Muscle of leg (tissue), 16 donors: ENCODE results near the gene EIF3CL. TPM values are rescaled to one million over a fixed set of nuclear protein-coding genes. Genes with fewer than 3 reads are reported as not detected.
"Not testable (repeated sequence)": the region's sequence is repeated elsewhere in the genome, so short reads cannot be mapped to it uniquely, and the experiment has no call there.

ENCODE experiments used
- DNase-seq: peaks from one replicate; pipeline ENCODE4 v3.0.0; 2013
- H3K27ac ChIP-seq: one replicate; pipeline ENCODE4 v1.5.1; 2013; ENCODE audit warnings: mild to moderate bottlenecking, low read length, control low read depth
- H3K27me3 ChIP-seq: one replicate; pipeline ENCODE4 v1.6.1; 2013; ENCODE audit warnings: low read length; ENCODE audit not compliant: control insufficient read depth, insufficient read depth
- H3K36me3 ChIP-seq: one replicate; pipeline ENCODE4 v1.6.1; 2013; ENCODE audit warnings: low read length; ENCODE audit not compliant: control insufficient read depth, insufficient read depth
- H3K4me1 ChIP-seq: one replicate; pipeline ENCODE4 v1.6.1; 2013; ENCODE audit warnings: low read length; ENCODE audit not compliant: control insufficient read depth, insufficient read depth
- H3K4me3 ChIP-seq: one replicate; pipeline ENCODE4 v1.5.1; 2013; ENCODE audit warnings: low read length, control low read depth
- H3K9me3 ChIP-seq: replicated peaks from 2 replicates; pipeline ENCODE4 v1.6.1; 2013; ENCODE audit warnings: low read depth, low read length; ENCODE audit not compliant: control insufficient read depth
- WGBS: methylation state at CpG from one replicate; pipeline ENCODE4 v1.1.5; 2013; ENCODE audit warnings: missing lambda C conversion rate; ENCODE audit not compliant: insufficient coverage; 5-methylcytosine and 5-hydroxymethylcytosine counted together
- long read RNA-seq, 11 donors: transcript quantifications; one replicate each; lab custom pipeline, GENCODE V29; 2026
- polyA plus RNA-seq, 8 donors: library from polyadenylated mRNA; unstranded; fragments of 120-200 nt; gene quantifications; one replicate each; pipeline versions ENCODE4 v1.2.1 to v1.2.3, GENCODE V29; 2013; ENCODE audit warnings: inconsistent platforms in 1 of 8, low replicate concordance in 1 of 8; ENCODE audit not compliant: insufficient read length in 8 of 8, insufficient read depth in 1 of 8
- total RNA-seq: library from RNA; stranded (reverse); fragments of 120-200 nt; gene quantifications from one replicate; pipeline ENCODE4 v1.2.4, GENCODE V29; 2013

The EIF3CL gene, protein sequence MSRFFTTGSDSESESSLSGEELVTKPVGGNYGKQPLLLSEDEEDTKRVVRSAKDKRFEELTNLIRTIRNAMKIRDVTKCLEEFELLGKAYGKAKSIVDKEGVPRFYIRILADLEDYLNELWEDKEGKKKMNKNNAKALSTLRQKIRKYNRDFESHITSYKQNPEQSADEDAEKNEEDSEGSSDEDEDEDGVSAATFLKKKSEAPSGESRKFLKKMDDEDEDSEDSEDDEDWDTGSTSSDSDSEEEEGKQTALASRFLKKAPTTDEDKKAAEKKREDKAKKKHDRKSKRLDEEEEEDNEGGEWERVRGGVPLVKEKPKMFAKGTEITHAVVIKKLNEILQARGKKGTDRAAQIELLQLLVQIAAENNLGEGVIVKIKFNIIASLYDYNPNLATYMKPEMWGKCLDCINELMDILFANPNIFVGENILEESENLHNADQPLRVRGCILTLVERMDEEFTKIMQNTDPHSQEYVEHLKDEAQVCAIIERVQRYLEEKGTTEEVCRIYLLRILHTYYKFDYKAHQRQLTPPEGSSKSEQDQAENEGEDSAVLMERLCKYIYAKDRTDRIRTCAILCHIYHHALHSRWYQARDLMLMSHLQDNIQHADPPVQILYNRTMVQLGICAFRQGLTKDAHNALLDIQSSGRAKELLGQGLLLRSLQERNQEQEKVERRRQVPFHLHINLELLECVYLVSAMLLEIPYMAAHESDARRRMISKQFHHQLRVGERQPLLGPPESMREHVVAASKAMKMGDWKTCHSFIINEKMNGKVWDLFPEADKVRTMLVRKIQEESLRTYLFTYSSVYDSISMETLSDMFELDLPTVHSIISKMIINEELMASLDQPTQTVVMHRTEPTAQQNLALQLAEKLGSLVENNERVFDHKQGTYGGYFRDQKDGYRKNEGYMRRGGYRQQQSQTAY
- total RNA-seq: 60.2 TPM
- 100 to 1,000 TPM in 1 of 8 donors, 10 to 100 TPM in 7; 42.2 to 119 (median 71.1) TPM for polyA plus RNA-seq
- long read RNA-seq, donor 1, partial matches to known transcripts: 30 of 45 reads
- long read RNA-seq, donor 1, other reads (novel, unspliced or antisense): 15 of 45 reads
- long read RNA-seq, donor 2: 0 reads
- long read RNA-seq, donor 3, transcript EIF3CL-201 (21 exons, 3,085 nt): major isoform, 15 of 388 reads
- long read RNA-seq, donor 3, partial matches to known transcripts: 258 of 388 reads
- long read RNA-seq, donor 3, other reads (novel, unspliced or antisense): 115 of 388 reads
- long read RNA-seq, donor 4, partial matches to known transcripts: 148 of 175 reads
- long read RNA-seq, donor 4, other reads (novel, unspliced or antisense): 21 of 175 reads
- long read RNA-seq, donor 5, transcript EIF3CL-201 (21 exons, 3,085 nt): major isoform, 13 of 500 reads
- long read RNA-seq, donor 5, partial matches to known transcripts: 346 of 500 reads
- long read RNA-seq, donor 5, other reads (novel, unspliced or antisense): 140 of 500 reads
- long read RNA-seq, donor 6, transcript EIF3CL-201 (21 exons, 3,085 nt): major isoform, 10 of 45 reads
- long read RNA-seq, donor 6, partial matches to known transcripts: 35 of 45 reads
- long read RNA-seq, donor 6, other reads (novel, unspliced or antisense): 0 of 45 reads
- long read RNA-seq, donor 7, partial matches to known transcripts: 183 of 222 reads
- long read RNA-seq, donor 7, other reads (novel, unspliced or antisense): 37 of 222 reads
- long read RNA-seq, donor 8, transcript EIF3CL-201 (21 exons, 3,085 nt): major isoform, 5 of 210 reads
- long read RNA-seq, donor 8, partial matches to known transcripts: 184 of 210 reads
- long read RNA-seq, donor 8, other reads (novel, unspliced or antisense): 21 of 210 reads
- long read RNA-seq, donor 9, partial matches to known transcripts: 261 of 301 reads
- long read RNA-seq, donor 9, other reads (novel, unspliced or antisense): 37 of 301 reads
- long read RNA-seq, donor 10, transcript EIF3CL-201 (21 exons, 3,085 nt): major isoform, 7 of 286 reads
- long read RNA-seq, donor 10, partial matches to known transcripts: 254 of 286 reads
- long read RNA-seq, donor 10, other reads (novel, unspliced or antisense): 24 of 286 reads
- long read RNA-seq, donor 11, partial matches to known transcripts: 342 of 411 reads
- long read RNA-seq, donor 11, other reads (novel, unspliced or antisense): 65 of 411 reads

DNA sequence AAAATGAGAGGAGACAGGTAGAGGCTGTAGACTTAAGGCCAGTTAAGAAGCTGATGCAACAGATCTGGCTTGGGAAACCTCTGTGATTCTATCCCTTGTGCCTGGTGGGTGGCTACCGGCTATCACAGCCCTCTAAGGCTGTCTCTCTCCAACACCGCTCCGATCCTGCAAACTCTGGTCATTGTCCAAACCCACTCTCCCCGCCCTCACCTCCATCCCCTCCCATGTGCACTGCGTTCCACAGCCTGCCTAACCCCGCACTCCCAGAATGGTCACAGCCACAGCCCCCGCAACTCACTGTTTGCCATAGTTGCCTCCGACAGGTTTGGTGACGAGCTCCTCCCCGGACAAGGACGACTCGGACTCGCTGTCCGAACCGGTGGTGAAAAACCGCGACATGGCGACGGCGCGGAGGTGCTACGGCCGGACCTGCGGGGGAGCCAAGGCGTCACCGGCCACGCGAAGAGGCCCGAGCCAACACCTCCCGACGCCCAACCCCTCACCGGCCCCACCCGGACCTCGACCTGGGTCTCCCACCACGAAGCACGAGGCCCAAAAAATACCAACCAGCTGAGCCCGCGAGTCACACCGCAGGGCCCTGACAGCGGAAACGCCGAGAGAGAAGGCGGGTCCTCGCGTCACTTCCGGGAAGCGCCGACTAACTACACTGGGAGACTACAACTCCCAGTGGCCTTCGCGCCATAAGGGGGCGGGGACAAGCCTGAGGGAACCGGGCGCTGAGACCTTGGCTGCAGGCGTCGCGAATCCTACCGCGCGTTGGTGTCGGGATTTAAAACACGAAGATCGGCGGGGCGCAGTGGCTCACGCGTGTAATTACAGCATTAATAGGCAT is at the start of gene EIF3CL:
EIF3CL (minus strand) TSS at position 622 of the 853 bp plus-strand sequence; CDS start at position 399, 223 bp downstream.
- no CpG with 5 or more reads among the region's 66 CpGs for WGBS
- not testable (repeated sequence) for DNase-seq, H3K27ac ChIP-seq, H3K27me3 ChIP-seq, H3K36me3 ChIP-seq, H3K4me3 ChIP-seq, H3K4me1 ChIP-seq, H3K9me3 ChIP-seq

DNA sequence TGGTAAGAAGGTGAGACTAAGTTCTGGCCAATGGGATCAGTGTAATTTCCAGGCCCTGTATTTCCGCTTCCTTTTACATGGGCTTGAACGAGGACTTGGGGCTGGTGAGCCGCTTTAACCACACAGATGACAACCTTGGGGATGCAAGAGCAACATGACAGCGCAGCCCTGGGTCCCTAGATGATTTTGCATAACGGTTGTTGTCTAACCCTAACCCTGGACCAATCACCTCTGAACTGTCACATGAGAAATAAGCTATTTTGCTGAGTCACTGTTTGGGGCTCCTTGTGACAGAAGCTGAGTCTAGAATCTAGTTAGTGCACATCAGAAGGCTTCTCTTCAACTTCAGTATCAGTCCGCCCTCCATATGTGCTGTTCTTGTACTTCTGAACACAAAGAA is 43.4 kb upstream of the EIF3CL start:
- not testable (repeated sequence) for H3K27ac ChIP-seq, H3K4me1 ChIP-seq, H3K27me3 ChIP-seq, H3K9me3 ChIP-seq, H3K4me3 ChIP-seq, H3K36me3 ChIP-seq, DNase-seq
- WGBS: no CpG with 5 or more reads among the region's 6 CpGs

DNA sequence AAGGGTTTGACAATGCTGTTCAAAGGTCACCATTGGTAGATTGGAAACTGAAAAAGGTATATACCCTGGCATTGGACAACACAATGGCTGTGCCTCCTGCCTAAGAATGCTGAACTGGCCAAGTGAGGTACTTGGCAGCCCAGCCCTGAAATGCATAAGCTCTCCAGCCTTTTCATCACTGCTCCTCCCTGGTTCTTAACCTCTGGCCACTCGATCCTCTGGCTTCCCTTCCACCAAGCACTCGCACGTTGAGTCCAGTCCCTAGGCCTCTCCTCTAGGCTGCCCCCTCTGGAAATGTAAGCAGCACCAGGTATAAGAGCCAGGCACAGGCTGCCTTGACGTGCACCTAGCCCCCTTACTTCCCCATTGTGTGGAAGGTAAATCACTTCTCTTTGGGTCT is 42.7 kb upstream of the EIF3CL start:
- H3K36me3 ChIP-seq, H3K27me3 ChIP-seq, H3K4me1 ChIP-seq, DNase-seq, H3K9me3 ChIP-seq, H3K4me3 ChIP-seq, H3K27ac ChIP-seq: not testable (repeated sequence)
- no CpG with 5 or more reads among the region's 4 CpGs for WGBS

DNA sequence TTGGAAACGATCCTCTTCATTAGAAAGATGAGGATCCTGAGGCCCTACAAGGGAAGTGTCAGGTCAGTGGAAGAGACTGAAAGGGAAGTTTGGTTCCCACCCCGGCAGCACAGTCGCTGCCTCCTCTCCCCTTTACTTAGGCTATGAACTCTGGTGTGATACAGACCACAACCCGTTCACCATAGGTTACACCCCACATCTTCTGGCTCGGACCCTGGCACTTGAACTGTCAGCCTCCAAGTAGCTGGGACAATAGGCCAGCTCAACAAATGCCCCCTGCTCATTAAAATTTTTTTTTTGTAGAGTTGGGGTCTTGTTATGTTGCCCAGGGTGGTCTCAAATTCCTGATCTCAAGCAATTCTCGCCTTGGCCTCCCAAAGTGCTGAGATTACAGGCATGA is 40.3 kb upstream of the EIF3CL start:
- not testable (repeated sequence) for H3K36me3 ChIP-seq, H3K27me3 ChIP-seq, H3K4me1 ChIP-seq, H3K27ac ChIP-seq, DNase-seq, H3K9me3 ChIP-seq, H3K4me3 ChIP-seq
- WGBS: 75% methylated on average over 2 of the region's 6 CpGs

DNA sequence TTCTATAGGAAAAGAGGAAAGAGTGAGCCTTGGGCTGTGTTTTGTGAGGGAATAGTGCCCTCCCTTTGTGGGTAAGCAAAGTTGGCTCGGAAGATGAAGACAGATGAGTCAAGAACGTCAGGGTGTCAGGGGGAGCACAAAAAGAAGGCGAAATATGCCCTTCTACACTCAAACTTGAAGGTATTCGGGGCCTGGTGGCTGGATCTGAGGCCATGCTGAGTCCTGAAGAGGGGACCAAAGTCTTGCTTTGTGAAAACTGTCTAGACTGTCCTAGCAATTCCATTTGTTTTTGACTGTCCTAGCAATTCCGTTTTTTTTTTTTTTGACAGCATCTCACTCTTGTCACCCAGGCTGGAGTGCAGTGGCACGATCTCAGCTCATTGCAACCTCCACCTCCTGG is 35.3 kb upstream of the EIF3CL start:
- H3K36me3 ChIP-seq, H3K9me3 ChIP-seq, DNase-seq, H3K27ac ChIP-seq, H3K4me3 ChIP-seq, H3K4me1 ChIP-seq, H3K27me3 ChIP-seq: not testable (repeated sequence)
- no CpG with 5 or more reads among the region's 6 CpGs for WGBS

DNA sequence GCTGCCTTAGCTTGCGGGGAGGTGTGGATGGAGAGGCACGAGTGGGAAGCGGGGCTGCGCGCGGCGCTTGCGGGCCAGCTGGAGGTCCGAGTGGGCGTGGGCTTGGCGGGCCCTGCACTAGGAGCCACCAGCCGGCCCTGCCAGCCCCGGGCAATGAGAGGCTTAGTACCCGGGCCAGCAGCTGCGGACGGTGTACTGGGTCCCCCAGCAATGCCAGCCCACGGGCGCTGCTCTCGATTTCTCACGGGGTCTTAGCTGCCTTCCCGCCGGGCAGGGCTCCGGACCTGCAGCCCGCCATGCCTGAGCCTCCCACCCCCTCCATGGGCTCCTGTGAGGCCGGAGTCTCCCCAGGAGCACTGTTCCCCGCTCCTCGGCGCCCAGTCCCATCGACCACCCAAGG is 31.7 kb upstream of the EIF3CL start:
- peak; percentile 0 for DNase-seq
- H3K27ac ChIP-seq, H3K4me3 ChIP-seq, H3K4me1 ChIP-seq, H3K9me3 ChIP-seq, H3K36me3 ChIP-seq, H3K27me3 ChIP-seq: not testable (repeated sequence)
- WGBS: no CpG with 5 or more reads among the region's 29 CpGs

DNA sequence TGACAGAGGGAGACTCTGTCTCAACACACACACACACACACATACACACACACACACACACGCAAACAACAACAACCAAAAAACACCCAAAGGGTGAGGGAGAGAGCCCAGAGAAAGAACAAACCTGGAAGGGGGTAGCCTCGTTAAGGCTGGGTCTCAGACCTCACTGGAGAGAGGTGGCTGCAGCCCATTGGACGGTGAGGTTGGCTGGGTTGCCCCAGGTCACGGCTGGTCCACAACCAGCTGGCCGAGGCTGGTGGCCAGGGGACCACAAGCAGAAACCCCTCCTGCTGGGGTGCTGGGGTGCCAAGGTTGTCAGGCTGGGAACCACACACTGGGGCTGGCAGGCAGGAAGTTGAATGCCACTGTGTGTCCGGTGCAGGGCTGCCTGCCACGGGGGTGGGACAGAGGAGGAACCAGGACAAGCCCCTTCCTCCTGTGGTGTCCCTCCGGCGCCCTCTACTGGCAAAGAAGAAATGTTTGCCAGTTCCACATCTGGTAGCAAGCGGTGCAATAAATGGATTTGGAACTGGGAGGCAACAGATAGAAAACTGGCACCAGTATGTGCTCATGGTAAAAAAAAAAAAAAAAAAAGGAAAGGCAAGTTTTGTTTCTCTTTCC is 22.5 kb upstream of the EIF3CL start:
- WGBS: no CpG with 5 or more reads among the region's 10 CpGs

DNA sequence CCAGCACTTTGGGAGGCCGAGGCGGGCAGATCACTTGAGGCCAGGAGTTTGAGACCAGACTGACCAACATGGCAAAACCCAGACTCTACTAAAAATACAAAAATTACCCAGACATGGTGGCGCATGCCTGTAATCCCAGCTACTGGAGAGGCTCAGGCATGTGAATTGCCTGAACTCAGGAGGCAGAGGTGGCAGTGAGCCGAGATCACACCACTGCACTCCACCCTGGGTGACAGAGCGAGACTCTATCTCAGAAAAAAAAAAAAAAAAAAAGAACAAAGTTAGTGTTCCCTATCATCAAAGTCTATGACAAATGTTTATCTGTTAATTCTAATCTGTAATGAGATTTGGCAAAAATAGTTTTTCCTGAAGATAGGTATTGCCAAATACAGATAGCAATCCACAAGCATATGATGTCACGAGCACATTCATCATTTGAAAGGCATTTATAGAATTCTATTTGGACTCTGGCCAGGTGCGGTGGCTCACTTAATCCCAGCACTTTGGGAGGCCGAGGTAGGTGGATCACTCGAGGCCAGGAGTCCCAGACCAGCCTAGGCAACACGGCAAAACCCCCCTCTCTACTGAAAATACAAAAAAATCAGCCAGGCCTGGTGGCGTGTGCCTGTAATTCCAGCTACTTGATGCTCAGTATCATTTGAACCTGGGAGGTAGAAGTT is 17.6 kb upstream of the EIF3CL start:
- WGBS: no CpG with 5 or more reads among the region's 11 CpGs

More for the DNA sequence above, 22.5 kb upstream of the EIF3CL start:
- H3K27ac ChIP-seq, H3K4me3 ChIP-seq, H3K27me3 ChIP-seq, DNase-seq, H3K36me3 ChIP-seq, H3K4me1 ChIP-seq, H3K9me3 ChIP-seq: not testable (repeated sequence)

More for the DNA sequence above, 17.6 kb upstream of the EIF3CL start:
- H3K27me3 ChIP-seq, DNase-seq, H3K4me1 ChIP-seq, H3K9me3 ChIP-seq, H3K4me3 ChIP-seq, H3K36me3 ChIP-seq, H3K27ac ChIP-seq: not testable (repeated sequence)
